Pancreas (tissue), 10 donors: ENCODE data around the gene GPANK1. TPM values are rescaled to one million over a fixed set of nuclear protein-coding genes. Genes with fewer than 3 reads are reported as not detected.
"Not testable (repeated sequence)": the region's sequence is repeated elsewhere in the genome, so short reads cannot be mapped to it uniquely, and the experiment has no call there.

Experiments used
- ATAC-seq, 4 donors: fragments of 200-7000 bp; cut with Tn5 transposase; one replicate each; pipeline versions ENCODE4 v1.8.0 to v1.9.1; 2020; ENCODE audit warnings: mild to moderate bottlenecking in 4 of 4, moderate library complexity in 4 of 4
- DNase-seq, 6 donors: peaks; one replicate each; pipeline ENCODE4 v3.0.0-alpha.2; 2020
- FAIRE-seq: peaks from 2 replicates; lab custom pipeline; 2012; peaks lifted over from hg19 to GRCh38; lab: Jason Lieb, UNC
- H3K27ac ChIP-seq, 4 donors: fragments of 200-600 bp; sonication (generic); 1 replicate in 3 of 4; 2 replicates in 1 of 4; pipeline versions ENCODE4 v1.5.0 to v1.8.0; 2020
- H3K27me3 ChIP-seq, 4 donors: fragments of 200-600 bp; one replicate each; pipeline ENCODE4 v1.8.0; 2021
- H3K36me3 ChIP-seq, 3 donors: fragments of 200-600 bp; sonication (generic) in 1 of 3; one replicate each; pipeline versions ENCODE4 v1.5.0 to v1.8.0; 2020 to 2021
- H3K4me1 ChIP-seq, 3 donors: fragments of 200-600 bp; one replicate each; pipeline ENCODE4 v1.8.0; 2021
- H3K4me3 ChIP-seq, 4 donors: fragments of 200-600 bp; sonication (generic) in 2 of 4; one replicate each; pipeline versions ENCODE4 v1.5.0 to v1.8.0; 2020 to 2021
- H3K9me3 ChIP-seq, 4 donors: fragments of 200-600 bp; one replicate each; pipeline ENCODE4 v1.8.0; 2021
- WGBS, 2 donors: extraction: QIAGEN DNeasy Blood & Tissue Kit; methylation state at CpG; one replicate each; pipeline ENCODE4 v1.1.7; 2013; 5-methylcytosine and 5-hydroxymethylcytosine counted together
- intact Hi-C, 3 donors: fragments of 100-400 bp; cut with DNase I; formaldehyde crosslinking; loops; one replicate each; pipeline versions ENCODE4 v1.11.1 to v1.14.2; 2022
- polyA plus RNA-seq, 2 donors: library from polyadenylated mRNA; stranded (reverse); fragments of 200-250 nt; gene quantifications; one replicate each; pipeline ENCODE4 v1.2.3, GENCODE V29; 2013
- total RNA-seq, 6 donors: library from RNA; stranded (reverse); fragmentation: NEBNext Ultra II Directional in 4 of 6; extraction: Animal tissue kit (Norgen Biotek cat#: 25700) in 4 of 6; gene quantifications; one replicate each; pipeline versions ENCODE4 v1.2.1 to v1.2.4, GENCODE V29; 2021 to 2023
- TF ChIP-seq, protein P1 (sequence below), 4 donors: fragments of 200-600 bp; sonication (generic) in 3 of 4; IDR thresholded peaks; one replicate each; pipeline versions ENCODE4 v1.5.0 to v1.8.0; 2021; ENCODE audit warnings: antibody characterized with exemption in 4 of 4
- donor health status: healthy with polysubstance abuse.
- donor health status: DM: no; HTN: no; CAD: no; lungs with moderate emphysema.
- donor health status: DM: no; HTN: no; CAD: no.
- donor health status: control.
- donor health status: control.
- donor health status: Bipolar disorder and iron deficiency.
- donor health status: DM: yes; HTN: yes; CAD: no.
- donor health status: DM: no; HTN: no; CAD: no.
- donor health status: DM: no; HTN: no; CAD: no.
- donor health status: DM: yes; HTN: yes; CAD: no.

GPANK1 gene
- total and polyA plus RNA-seq, 8 donors = 5.5 to 11.6 (median 7.0) TPM

DNA sequence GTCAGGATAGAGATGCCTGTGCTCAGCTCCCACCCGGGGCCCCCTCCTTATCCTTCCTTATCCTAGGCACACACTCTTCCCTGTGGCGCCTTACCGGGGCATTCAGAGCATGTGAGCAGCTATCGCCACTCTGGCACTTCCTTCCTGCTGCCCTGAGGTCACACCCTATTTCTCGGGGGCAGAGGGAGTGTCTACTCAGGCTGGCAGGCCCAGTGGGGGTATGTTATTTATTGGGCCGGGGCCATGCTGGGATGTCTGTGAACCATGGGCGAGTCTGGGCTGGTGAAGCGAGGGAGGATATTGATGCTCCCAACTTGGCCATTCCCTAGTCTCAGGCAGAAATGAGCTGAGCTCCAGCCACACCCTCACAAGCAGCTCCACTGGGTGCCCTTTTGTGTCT, 46.4 kb upstream of the GPANK1 start:
- H3K27me3 ChIP-seq = no peaks in the 10 kb centered on the region
- no peaks in the 10 kb centered on the region for H3K36me3 ChIP-seq
- FAIRE-seq = no peak
- no peak overlapping the region for H3K27ac ChIP-seq
- TF ChIP-seq, protein P1, sequence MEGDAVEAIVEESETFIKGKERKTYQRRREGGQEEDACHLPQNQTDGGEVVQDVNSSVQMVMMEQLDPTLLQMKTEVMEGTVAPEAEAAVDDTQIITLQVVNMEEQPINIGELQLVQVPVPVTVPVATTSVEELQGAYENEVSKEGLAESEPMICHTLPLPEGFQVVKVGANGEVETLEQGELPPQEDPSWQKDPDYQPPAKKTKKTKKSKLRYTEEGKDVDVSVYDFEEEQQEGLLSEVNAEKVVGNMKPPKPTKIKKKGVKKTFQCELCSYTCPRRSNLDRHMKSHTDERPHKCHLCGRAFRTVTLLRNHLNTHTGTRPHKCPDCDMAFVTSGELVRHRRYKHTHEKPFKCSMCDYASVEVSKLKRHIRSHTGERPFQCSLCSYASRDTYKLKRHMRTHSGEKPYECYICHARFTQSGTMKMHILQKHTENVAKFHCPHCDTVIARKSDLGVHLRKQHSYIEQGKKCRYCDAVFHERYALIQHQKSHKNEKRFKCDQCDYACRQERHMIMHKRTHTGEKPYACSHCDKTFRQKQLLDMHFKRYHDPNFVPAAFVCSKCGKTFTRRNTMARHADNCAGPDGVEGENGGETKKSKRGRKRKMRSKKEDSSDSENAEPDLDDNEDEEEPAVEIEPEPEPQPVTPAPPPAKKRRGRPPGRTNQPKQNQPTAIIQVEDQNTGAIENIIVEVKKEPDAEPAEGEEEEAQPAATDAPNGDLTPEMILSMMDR (IDR thresholded peaks at IDR 0.05) = no peak
- H3K9me3 ChIP-seq = no peaks in the 10 kb centered on the region
- intact Hi-C loops = no loop called here
- WGBS, 2 donors = 56 to 59% methylated on average over 8 of the region's 8 CpGs
- no peak overlapping the region for H3K4me3 ChIP-seq
- peak in 2 of 4 donors; percentile 32 to 34 for ATAC-seq
- H3K4me1 ChIP-seq = no peaks in the 10 kb centered on the region
- DNase-seq = no peak

DNA sequence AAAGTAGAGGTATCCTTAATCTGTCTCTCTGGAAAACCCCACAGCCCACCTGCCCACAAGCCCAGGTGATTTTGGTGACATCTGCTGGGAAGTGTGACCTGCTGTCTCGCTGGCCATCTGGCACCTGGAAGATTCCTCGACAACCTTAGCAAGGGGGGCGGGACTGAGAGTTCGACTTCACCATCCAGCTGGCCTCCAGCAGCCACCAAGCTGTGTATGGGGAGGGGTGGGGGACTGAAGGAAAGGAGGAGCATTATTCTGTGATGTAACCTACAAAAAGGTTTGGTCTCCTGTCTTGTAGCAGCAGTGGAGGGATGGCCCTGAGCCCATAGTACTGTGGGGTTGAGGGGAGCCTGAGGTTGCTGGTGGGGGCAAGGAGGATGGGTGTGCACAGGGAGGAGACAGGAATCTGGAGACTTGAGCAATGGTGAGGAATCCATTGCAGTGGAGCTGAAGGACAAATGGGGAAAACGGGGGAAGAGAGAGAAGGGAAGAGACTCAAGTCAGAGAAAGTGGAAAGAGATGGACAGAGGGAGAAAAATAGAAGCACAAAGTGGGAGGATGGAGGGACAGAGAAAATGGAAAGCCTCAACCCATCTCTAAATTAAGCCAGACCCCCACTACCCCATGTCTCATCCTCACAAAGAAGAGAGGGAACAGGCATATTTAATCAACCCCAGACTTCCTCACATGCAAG, 45.9 kb upstream of the GPANK1 start:
- no peak overlapping the region for H3K4me3 ChIP-seq
- DNase-seq (no peak), ATAC-seq (no peak), FAIRE-seq (no peak)
- intact Hi-C loops = no loop called here
- H3K36me3 ChIP-seq = no peaks in the 10 kb centered on the region
- no peaks in the 10 kb centered on the region for H3K27me3 ChIP-seq
- H3K9me3 ChIP-seq = no peaks in the 10 kb centered on the region
- H3K4me1 ChIP-seq = no peaks in the 10 kb centered on the region
- H3K27ac ChIP-seq = no peak overlapping the region
- 37 to 40% methylated on average over 5 of the region's 5 CpGs for WGBS, 2 donors
- TF ChIP-seq, protein P1 (IDR thresholded peaks at IDR 0.05) = no peak

DNA sequence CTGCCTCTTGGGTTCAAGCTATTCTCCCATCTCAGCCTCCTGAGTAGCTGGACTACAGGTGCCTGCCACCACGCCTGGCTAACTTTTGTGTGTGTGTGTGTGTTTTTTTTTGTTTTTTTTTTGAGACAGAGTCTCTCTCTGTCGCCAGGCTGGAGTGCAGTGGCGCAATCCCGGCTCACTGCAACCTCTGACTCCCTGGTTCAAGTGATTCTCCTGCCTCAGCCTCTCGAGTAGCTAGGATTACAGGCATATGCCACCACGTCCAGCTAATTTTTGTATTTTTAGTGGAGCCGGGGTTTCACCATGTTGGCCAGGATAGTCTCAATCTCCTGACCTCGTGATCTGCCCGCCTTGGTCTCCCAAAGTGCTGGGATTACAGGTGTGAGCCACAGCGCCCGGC, 44.4 kb upstream of the GPANK1 start:
- H3K27me3 ChIP-seq, DNase-seq, intact Hi-C loops, ATAC-seq, H3K27ac ChIP-seq, H3K4me1 ChIP-seq, H3K36me3 ChIP-seq, H3K9me3 ChIP-seq, H3K4me3 ChIP-seq, FAIRE-seq: not testable (repeated sequence)
- 78 to 91% methylated on average over 11 of the region's 11 CpGs for WGBS, 2 donors

DNA sequence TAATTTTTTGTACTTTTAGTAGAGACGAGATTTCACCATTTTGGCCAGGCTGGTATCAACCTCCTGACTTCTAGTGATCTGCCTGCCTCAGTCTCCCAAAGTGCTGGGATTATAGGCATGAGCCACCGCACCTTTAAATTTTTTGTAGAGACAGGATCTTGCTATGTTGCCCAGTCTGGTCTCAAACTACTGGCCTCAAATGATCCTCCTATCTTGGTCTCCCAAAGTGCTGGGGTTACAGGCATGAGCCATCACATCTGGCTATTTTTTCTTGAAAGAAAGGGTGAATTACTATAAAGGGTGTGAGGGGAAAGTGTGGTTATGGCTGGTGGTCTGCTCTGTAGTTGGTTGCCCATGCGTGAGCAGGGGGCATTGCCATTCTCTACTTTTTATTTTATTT, 43.4 kb upstream of the GPANK1 start:
- TF ChIP-seq, protein P1 (IDR thresholded peaks at IDR 0.05) = no peak
- Histone ChIP-seq H3K4me1 (peaks cover 0 to 5% (median 0%) of the 10 kb centered on the region in 3 donors), H3K27me3 (no peaks in the 10 kb centered on the region), H3K4me3 (no peak overlapping the region), H3K27ac (no peak overlapping the region), H3K36me3 (no peaks in the 10 kb centered on the region), H3K9me3 (no peaks in the 10 kb centered on the region)
- FAIRE-seq = no peak
- 87 to 89% methylated on average over 3 of the region's 3 CpGs for WGBS, 2 donors
- no peak for ATAC-seq
- intact Hi-C loops = no loop called here
- DNase-seq = no peak

DNA sequence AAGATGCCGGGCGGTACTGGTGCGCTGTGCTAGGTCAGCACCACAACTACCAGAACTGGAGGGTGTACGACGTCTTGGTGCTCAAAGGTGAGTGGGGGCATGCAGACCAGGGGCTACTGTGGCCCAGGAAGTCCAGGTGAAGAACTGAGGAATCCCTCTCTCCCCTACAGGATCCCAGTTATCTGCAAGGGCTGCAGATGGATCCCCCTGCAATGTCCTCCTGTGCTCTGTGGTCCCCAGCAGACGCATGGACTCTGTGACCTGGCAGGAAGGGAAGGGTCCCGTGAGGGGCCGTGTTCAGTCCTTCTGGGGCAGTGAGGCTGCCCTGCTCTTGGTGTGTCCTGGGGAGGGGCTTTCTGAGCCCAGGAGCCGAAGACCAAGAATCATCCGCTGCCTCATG, 42.9 kb upstream of the GPANK1 start:
- Histone ChIP-seq H3K36me3 (no peaks in the 10 kb centered on the region), H3K4me3 (no peak overlapping the region), H3K9me3 (no peaks in the 10 kb centered on the region), H3K27ac (no peak overlapping the region), H3K4me1 (peaks cover 0 to 5% (median 0%) of the 10 kb centered on the region in 3 donors), H3K27me3 (no peaks in the 10 kb centered on the region)
- FAIRE-seq (no peak), ATAC-seq (no peak), DNase-seq (no peak)
- WGBS, 2 donors = 70 to 82% methylated on average over 10 of the region's 10 CpGs
- TF ChIP-seq, protein P1 (IDR thresholded peaks at IDR 0.05) = no peak
- intact Hi-C loops = no loop called here
